BLaER1 treated with 17β-estradiol and CSF1 and Interleukin-3, amounts not matched to agents 10 nM and 100 nM (cell line): Measurements from ENCODE around the gene DTNBP1.
A peak's percentile ranks its signal among the peaks of the same experiment; 100 is the strongest.

Experiments used
- H3K27ac ChIP-seq, 11 experiments: shearing (Covaris generic); formaldehyde crosslinking; 2 replicates each; pipeline ENCODE4 v1.8.1; 2022
- H3K27me3 ChIP-seq, 11 experiments: shearing (Covaris generic); formaldehyde crosslinking; 2 replicates each; pipeline ENCODE4 v1.8.1; 2022
- H3K36me3 ChIP-seq, 11 experiments: shearing (Covaris generic); formaldehyde crosslinking; 2 replicates each; pipeline ENCODE4 v1.8.1; 2022
- H3K4me1 ChIP-seq, 10 experiments: shearing (Covaris generic); formaldehyde crosslinking; 2 replicates each; pipeline ENCODE4 v1.8.1; 2022
- H3K4me2 ChIP-seq, 11 experiments: shearing (Covaris generic); formaldehyde crosslinking; 2 replicates each; pipeline ENCODE4 v1.8.1; 2022
- H3K4me3 ChIP-seq, 10 experiments: shearing (Covaris generic); formaldehyde crosslinking; 2 replicates each; pipeline ENCODE4 v1.8.1; 2022
- H3K9ac ChIP-seq, 11 experiments: shearing (Covaris generic); formaldehyde crosslinking; 2 replicates each; pipeline ENCODE4 v1.8.1; 2022
- H3K9me3 ChIP-seq, 11 experiments: shearing (Covaris generic); formaldehyde crosslinking; replicated peaks in 1 of 11; 2 replicates each; pipeline ENCODE4 v1.8.1; 2022
- H4K20me1 ChIP-seq, 11 experiments: shearing (Covaris generic); formaldehyde crosslinking; 2 replicates each; pipeline ENCODE4 v1.8.1; 2022
- Cebpa-rat ChIP-seq, 11 experiments: shearing (Covaris generic); IDR thresholded peaks; 2 replicates each; pipeline ENCODE4 v1.8.1; 2022

Gene DTNBP1

DNA sequence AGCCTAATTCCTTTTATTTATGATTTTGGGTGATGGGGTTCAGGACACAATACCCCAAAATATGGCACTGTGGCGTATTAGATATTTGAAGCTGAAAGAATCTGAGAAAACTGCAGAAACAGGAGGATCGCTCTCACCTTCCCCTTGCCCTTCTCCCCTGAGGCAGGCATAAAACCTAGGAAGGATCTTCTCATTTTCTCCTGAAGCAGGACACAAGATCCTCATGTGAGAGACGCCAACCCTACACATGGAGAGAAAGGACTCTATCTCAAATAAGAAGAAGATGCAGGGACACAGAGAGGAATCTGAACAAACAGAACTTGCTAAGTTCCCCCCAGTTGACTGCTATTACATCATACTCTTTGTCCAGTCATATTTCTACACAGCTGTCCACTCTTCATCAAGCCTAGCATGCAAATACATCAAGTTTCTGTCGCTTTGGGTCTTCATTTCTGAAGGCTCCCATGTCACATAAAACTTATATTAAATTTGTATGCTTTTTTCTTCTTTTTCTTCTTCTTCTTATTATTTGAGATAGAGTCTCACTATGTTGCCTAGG, 109.0 kb downstream of the DTNBP1 start:
- TF ChIP-seq Cebpa-rat (IDR thresholded peaks at IDR 0.05) = no peak
- H3K27me3 ChIP-seq = no peaks in the 10 kb centered on the region
- peaks cover 0 to 15% (median 0%) of the 10 kb centered on the region in 11 experiments; a peak in 2 of 22 replicates for H3K9me3 ChIP-seq
- peak overlapping the region in 10 of 11 experiments; percentile 12 to 96 (median 86); a peak in 15 of 22 replicates for H3K4me2 ChIP-seq
- H3K36me3 ChIP-seq = peaks cover 0 to 6% (median 0%) of the 10 kb centered on the region in 11 experiments; a peak in 4 of 22 replicates
- peaks cover 0 to 27% (median 6%) of the 10 kb centered on the region in 11 experiments; a peak in 7 of 22 replicates for H4K20me1 ChIP-seq
- peaks cover 50 to 87% (median 77%) of the 10 kb centered on the region in 10 experiments for H3K4me1 ChIP-seq
- peak overlapping the region in 7 of 11 experiments; percentile 18 to 81 (median 43); a peak in 10 of 22 replicates for H3K27ac ChIP-seq
- H3K4me3 ChIP-seq = no peak overlapping the region
- H3K9ac ChIP-seq = no peak overlapping the region

DNA sequence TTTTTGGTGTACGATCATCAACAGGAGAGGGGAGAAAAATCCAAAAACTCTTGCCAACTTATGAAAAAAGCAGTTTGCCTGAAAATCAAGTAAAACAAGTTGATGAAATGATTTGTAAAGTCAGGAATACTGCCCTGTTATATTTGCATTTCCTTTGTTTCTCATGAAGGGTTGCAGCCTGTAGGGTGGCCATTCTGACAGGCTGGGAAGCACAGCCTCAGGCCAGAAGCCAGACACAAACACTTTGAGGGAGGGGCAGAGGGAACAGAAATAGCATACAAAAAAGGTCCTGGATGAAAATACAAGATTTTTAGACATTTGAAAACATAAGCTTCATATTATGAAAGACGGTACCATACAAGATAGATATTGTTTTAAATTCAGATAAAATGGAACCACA, 109.8 kb downstream of the DTNBP1 start:
- no peak for TF ChIP-seq Cebpa-rat (IDR thresholded peaks at IDR 0.05)
- H4K20me1 ChIP-seq = peaks cover 0 to 35% (median 6%) of the 10 kb centered on the region in 11 experiments; a peak in 7 of 22 replicates
- H3K36me3 ChIP-seq = peaks cover 0 to 5% (median 0%) of the 10 kb centered on the region in 11 experiments; a peak in 3 of 22 replicates
- peak overlapping the region in 9 of 11 experiments; percentile 3 to 96 (median 85); a peak in 13 of 22 replicates for H3K4me2 ChIP-seq
- no peak overlapping the region for H3K4me3 ChIP-seq
- H3K4me1 ChIP-seq = peaks cover 50 to 87% (median 77%) of the 10 kb centered on the region in 10 experiments
- H3K27ac ChIP-seq = peak overlapping the region in 5 of 11 experiments; percentile 71 to 81 (median 74); a peak in 11 of 22 replicates
- H3K27me3 ChIP-seq = no peaks in the 10 kb centered on the region
- H3K9me3 ChIP-seq = peaks cover 0 to 15% (median 0%) of the 10 kb centered on the region in 11 experiments; a peak in 2 of 22 replicates
- H3K9ac ChIP-seq = no peak overlapping the region; a peak in 2 of 22 replicates

DNA sequence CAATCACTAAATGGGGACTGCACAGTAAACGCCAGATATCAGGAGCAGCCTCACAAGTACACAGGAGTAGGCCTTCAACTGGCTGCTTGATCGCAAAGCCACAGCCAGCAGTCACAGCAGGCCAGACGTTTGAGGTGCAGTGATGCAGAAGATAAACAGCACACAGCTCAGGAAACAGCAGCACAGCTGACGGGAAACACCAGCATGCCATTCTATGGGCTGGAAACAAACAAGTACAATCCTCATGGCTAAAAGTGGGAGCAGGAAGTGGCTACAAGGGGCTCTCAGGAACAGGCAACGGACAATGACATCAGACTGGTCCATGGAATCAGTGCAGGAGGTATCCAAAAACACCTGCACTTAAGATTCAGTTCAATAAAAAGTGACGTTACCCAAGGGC, 111.0 kb downstream of the DTNBP1 start:
- H3K9me3 ChIP-seq = peaks cover 0 to 23% (median 5%) of the 10 kb centered on the region in 11 experiments; a peak in 7 of 22 replicates
- peaks cover 49 to 78% (median 73%) of the 10 kb centered on the region in 10 experiments for H3K4me1 ChIP-seq
- TF ChIP-seq Cebpa-rat (IDR thresholded peaks at IDR 0.05) = no peak

DNA sequence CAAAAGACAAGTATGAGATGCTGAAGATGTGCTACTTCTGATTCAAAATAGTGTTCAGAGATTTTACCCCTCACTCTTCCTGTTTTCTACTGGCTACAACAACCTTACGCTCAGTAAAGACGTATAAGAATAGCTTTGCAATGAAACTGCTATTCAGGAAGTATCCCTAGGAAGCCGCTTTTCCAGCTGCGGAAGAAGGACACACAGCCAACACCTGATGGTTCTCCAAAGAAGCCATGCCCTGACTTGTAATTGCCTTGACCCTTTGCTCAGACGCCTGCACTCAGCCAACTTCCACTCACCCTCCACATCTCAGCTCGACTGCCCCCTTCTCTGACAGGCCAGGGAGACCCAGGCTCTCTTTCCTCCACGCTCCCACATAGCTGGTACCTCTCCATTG, 111.6 kb downstream of the DTNBP1 start:
- peaks cover 0 to 27% (median 7%) of the 10 kb centered on the region in 11 experiments; a peak in 11 of 22 replicates for H3K9me3 ChIP-seq
- peaks cover 0 to 40% (median 6%) of the 10 kb centered on the region in 11 experiments; a peak in 7 of 22 replicates for H4K20me1 ChIP-seq
- H3K36me3 ChIP-seq = peaks cover 0 to 20% (median 4%) of the 10 kb centered on the region in 11 experiments; a peak in 8 of 22 replicates
- no peak for TF ChIP-seq Cebpa-rat (IDR thresholded peaks at IDR 0.05)
- H3K4me1 ChIP-seq = peaks cover 45 to 73% (median 69%) of the 10 kb centered on the region in 10 experiments
- H3K9ac ChIP-seq = peak overlapping the region in 10 of 11 experiments; percentile 18 to 67 (median 57); a peak in 17 of 22 replicates
- peak overlapping the region; percentile 18 to 81 (median 71); a peak in 19 of 22 replicates for H3K27ac ChIP-seq
- peak overlapping the region in 3 of 10 experiments; percentile 28 to 45 (median 33); a peak in 5 of 20 replicates for H3K4me3 ChIP-seq
- peak overlapping the region; percentile 71 to 96 (median 87) for H3K4me2 ChIP-seq
- H3K27me3 ChIP-seq = no peaks in the 10 kb centered on the region

More for the DNA sequence above, 111.0 kb downstream of the DTNBP1 start:
- Histone ChIP-seq H3K36me3 (peaks cover 0 to 15% (median 0%) of the 10 kb centered on the region in 11 experiments; a peak in 8 of 22 replicates), H3K9ac (peak overlapping the region in 10 of 11 experiments; percentile 18 to 67 (median 57); a peak in 16 of 22 replicates), H3K4me2 (peak overlapping the region; percentile 71 to 96 (median 87)), H3K27me3 (no peaks in the 10 kb centered on the region), H4K20me1 (peaks cover 0 to 40% (median 6%) of the 10 kb centered on the region in 11 experiments; a peak in 7 of 22 replicates), H3K27ac (peak overlapping the region; percentile 18 to 81 (median 71); a peak in 19 of 22 replicates), H3K4me3 (peak overlapping the region in 3 of 10 experiments; percentile 28 to 45 (median 33); a peak in 4 of 20 replicates)

DNA sequence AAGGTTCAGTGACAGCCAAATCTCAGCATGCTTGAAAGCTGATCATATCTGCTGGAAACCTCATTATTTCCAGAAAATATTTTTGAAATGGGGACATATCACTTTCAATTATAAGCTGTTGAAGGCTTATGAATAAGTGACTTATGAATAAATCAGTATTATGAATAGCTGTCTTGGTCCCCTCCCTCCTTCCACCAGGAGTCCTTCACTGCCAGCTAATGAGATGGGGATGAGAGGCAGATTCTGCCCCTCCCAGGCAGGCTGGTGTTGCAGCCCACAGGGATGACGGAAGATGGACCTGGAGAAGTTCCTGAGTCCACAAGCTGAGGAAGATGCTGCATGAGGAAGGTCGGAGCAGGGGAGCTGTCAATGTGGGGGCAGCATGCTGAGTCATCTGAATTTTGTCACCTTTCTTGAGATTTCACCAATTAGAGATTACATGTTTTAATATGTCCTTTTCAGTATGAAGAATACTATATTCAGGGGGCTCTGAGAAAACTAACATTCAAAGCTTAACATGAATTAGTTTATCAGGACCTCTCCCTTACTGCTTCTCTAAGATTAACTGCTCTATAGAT, 112.2 kb downstream of the DTNBP1 start:
- peaks cover 45 to 67% (median 63%) of the 10 kb centered on the region in 10 experiments for H3K4me1 ChIP-seq
- peak overlapping the region; percentile 71 to 96 (median 87) for H3K4me2 ChIP-seq
- TF ChIP-seq Cebpa-rat (IDR thresholded peaks at IDR 0.05) = no peak
- peak overlapping the region in 8 of 11 experiments; percentile 37 to 67 (median 59); a peak in 14 of 22 replicates for H3K9ac ChIP-seq
- H3K27me3 ChIP-seq = no peaks in the 10 kb centered on the region
- peak overlapping the region in 9 of 11 experiments; percentile 33 to 81 (median 71); a peak in 16 of 22 replicates for H3K27ac ChIP-seq
- peak overlapping the region in 1 of 10 experiments; percentile 33; a peak in 2 of 20 replicates for H3K4me3 ChIP-seq
- H3K36me3 ChIP-seq = peaks cover 0 to 24% (median 6%) of the 10 kb centered on the region in 11 experiments; a peak in 11 of 22 replicates
- peaks cover 0 to 40% (median 6%) of the 10 kb centered on the region in 11 experiments; a peak in 7 of 22 replicates for H4K20me1 ChIP-seq
- peaks cover 0 to 29% (median 13%) of the 10 kb centered on the region in 11 experiments; a peak in 16 of 22 replicates for H3K9me3 ChIP-seq

DNA sequence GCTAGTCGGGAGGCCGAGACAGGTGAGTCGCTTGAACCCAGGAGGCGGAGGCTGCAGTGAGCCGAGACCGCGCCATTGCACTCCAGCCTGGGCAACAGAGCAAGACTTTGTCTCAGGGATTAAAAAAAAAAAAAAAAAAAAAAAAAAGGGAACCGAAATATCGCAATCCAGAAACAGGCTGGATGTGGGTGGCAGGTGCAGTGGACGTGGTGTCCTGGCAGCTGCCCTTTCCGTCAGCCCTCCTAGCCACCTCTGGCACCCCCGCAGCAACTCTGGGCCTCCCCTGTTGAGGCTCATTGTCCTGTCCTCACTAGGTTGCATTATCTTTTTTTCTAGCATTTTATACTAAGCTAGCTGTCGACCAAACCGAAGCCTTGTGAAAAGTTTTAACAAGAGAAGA, 113.5 kb downstream of the DTNBP1 start:
- H3K4me2 ChIP-seq = peak overlapping the region; percentile 22 to 96 (median 85); a peak in 20 of 22 replicates
- peaks cover 0 to 40% (median 6%) of the 10 kb centered on the region in 11 experiments; a peak in 7 of 22 replicates for H4K20me1 ChIP-seq
- H3K27ac ChIP-seq = peak overlapping the region in 8 of 11 experiments; percentile 0 to 81 (median 52); a peak in 10 of 22 replicates
- H3K9me3 ChIP-seq = peaks cover 4 to 34% (median 18%) of the 10 kb centered on the region in 11 experiments
- H3K9ac ChIP-seq = no peak overlapping the region
- no peak for TF ChIP-seq Cebpa-rat (IDR thresholded peaks at IDR 0.05)
- peaks cover 0 to 26% (median 8%) of the 10 kb centered on the region in 11 experiments; a peak in 14 of 22 replicates for H3K36me3 ChIP-seq
- H3K27me3 ChIP-seq = no peaks in the 10 kb centered on the region
- H3K4me1 ChIP-seq = peaks cover 45 to 55% (median 54%) of the 10 kb centered on the region in 10 experiments
- H3K4me3 ChIP-seq = no peak overlapping the region

DNA sequence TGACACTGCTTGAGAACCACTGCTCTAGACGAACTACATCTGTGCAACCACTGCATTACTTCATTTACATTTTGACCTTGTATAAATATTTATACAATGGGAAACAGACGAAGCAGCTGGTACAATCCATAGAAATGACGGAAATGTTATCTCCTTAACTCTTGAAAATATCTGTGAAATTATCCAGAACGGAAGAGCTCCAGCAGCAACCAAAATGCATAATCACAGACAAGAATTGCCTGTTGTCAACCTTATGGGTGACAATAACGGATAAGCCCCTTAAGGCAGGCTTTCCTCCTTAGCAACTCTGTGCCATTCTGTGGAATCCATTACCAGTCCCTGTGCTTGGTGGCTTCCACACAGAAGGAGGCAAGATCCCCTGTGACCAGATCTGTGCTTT, 115.4 kb downstream of the DTNBP1 start:
- no peaks in the 10 kb centered on the region for H3K27me3 ChIP-seq

DNA sequence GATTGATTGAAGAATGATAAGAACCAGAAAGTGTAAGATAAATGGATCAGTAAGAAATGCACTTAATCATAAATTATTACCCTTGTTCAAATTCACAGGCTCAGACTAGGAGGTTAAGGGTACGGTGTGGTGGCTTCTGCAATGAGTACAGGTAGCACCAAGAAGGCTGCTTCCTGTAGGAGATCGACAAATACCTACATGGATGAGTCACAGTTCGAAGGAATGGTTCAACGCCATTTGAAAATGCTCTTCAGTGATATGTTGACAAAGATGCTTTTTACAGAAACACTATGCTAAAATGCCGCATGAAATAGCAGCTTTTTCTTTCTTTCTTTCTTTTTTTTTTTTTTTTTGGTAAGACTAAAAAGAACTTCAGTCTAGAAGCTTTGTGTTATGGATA, 116.2 kb downstream of the DTNBP1 start:
- peaks cover 13 to 47% (median 29%) of the 10 kb centered on the region in 11 experiments for H3K9me3 ChIP-seq
- no peak overlapping the region for H3K4me3 ChIP-seq
- no peak overlapping the region for H3K4me2 ChIP-seq
- no peak overlapping the region for H3K27ac ChIP-seq
- no peaks in the 10 kb centered on the region for H3K27me3 ChIP-seq
- peaks cover 0 to 33% (median 14%) of the 10 kb centered on the region in 11 experiments; a peak in 14 of 22 replicates for H3K36me3 ChIP-seq
- TF ChIP-seq Cebpa-rat (IDR thresholded peaks at IDR 0.05) = no peak
- no peak overlapping the region for H3K9ac ChIP-seq
- H4K20me1 ChIP-seq = peaks cover 0 to 42% (median 6%) of the 10 kb centered on the region in 11 experiments; a peak in 7 of 22 replicates
- peaks cover 26 to 41% (median 27%) of the 10 kb centered on the region in 10 experiments for H3K4me1 ChIP-seq

More for the DNA sequence above, 115.4 kb downstream of the DTNBP1 start:
- peaks cover 0 to 44% (median 6%) of the 10 kb centered on the region in 11 experiments; a peak in 7 of 22 replicates for H4K20me1 ChIP-seq
- H3K27ac ChIP-seq = no peak overlapping the region
- H3K4me2 ChIP-seq = no peak overlapping the region
- H3K4me1 ChIP-seq = peaks cover 34 to 46% (median 35%) of the 10 kb centered on the region in 10 experiments
- peaks cover 13 to 47% (median 29%) of the 10 kb centered on the region in 11 experiments for H3K9me3 ChIP-seq
- peaks cover 0 to 33% (median 14%) of the 10 kb centered on the region in 11 experiments; a peak in 14 of 22 replicates for H3K36me3 ChIP-seq
- H3K9ac ChIP-seq = no peak overlapping the region
- H3K4me3 ChIP-seq = no peak overlapping the region
- TF ChIP-seq Cebpa-rat (IDR thresholded peaks at IDR 0.05) = no peak
